ENCODE measurements around the gene BIK. TPM values are rescaled to one million over a fixed set of nuclear protein-coding genes. Genes with fewer than 3 reads are reported as not detected.

Gene BIK
- total RNA-seq, 4 donors from 2014 or later = 6.1 to 15.6 (median 13.5) TPM

GRCh38 chr22:43133401-43133800 is 22.9 kb downstream of the BIK start:
- Histone ChIP-seq H3K27me3 (no peaks in the 10 kb centered on the region), H3K4me1 (peaks cover 0 to 37% (median 6%) of the 10 kb centered on the region in 3 donors), H3K36me3 (peaks cover 15 to 80% (median 16%) of the 10 kb centered on the region in 3 donors), H3K27ac (no peak overlapping the region), H3K4me3 (no peak overlapping the region), H3K9me3 (no peaks in the 10 kb centered on the region)
- intact Hi-C loops (cut with DNase I) = loop anchor here (10.0 kb wide), 1 partner anchor 61 kb away; no protein-coding TSS in a partner anchor
- WGBS, 2 donors = 86 to 100% methylated on average over 3 to 6 of the region's 9 CpGs
- no peak for DNase-seq
- TF ChIP-seq POLR2A (IDR thresholded peaks at IDR 0.05) = no peak
- no peak for TF ChIP-seq CTCF (IDR thresholded peaks at IDR 0.05)

GRCh38 chr22:43134553-43134952 is 24.0 kb downstream of the BIK start:
- WGBS, 2 donors = no CpG with 5 or more reads among the region's 4 CpGs
- H3K27ac ChIP-seq = no peak overlapping the region
- TF ChIP-seq POLR2A (IDR thresholded peaks at IDR 0.05) (no peak), CTCF (IDR thresholded peaks at IDR 0.05) (no peak)

GRCh38 chr22:43135565-43135964 is 25.0 kb downstream of the BIK start:
- WGBS, 2 donors = 30 to 90% methylated on average over 1 to 2 of the region's 5 CpGs
- peak overlapping the region in 2 of 4 donors; percentile 16 to 36 for H3K27ac ChIP-seq
- peaks cover 0 to 21% (median 0%) of the 10 kb centered on the region in 3 donors for H3K4me1 ChIP-seq
- H3K9me3 ChIP-seq = no peaks in the 10 kb centered on the region
- TF ChIP-seq POLR2A (IDR thresholded peaks at IDR 0.05) = no peak
- TF ChIP-seq CTCF (IDR thresholded peaks at IDR 0.05) = no peak
- no peak for DNase-seq
- H3K4me3 ChIP-seq = no peak overlapping the region
- no peaks in the 10 kb centered on the region for H3K27me3 ChIP-seq
- intact Hi-C loops (cut with DNase I) = loop anchor here (10.0 kb wide), 1 partner anchor 59 kb away; no protein-coding TSS in a partner anchor
- peaks cover 15 to 100% (median 28%) of the 10 kb centered on the region in 3 donors for H3K36me3 ChIP-seq

More at GRCh38 chr22:43134553-43134952, 24.0 kb downstream of the BIK start:
- H3K36me3 ChIP-seq = peaks cover 15 to 91% (median 21%) of the 10 kb centered on the region in 3 donors
- no peak overlapping the region for H3K4me3 ChIP-seq
- intact Hi-C loops (cut with DNase I) = loop anchor here (10.0 kb wide), 1 partner anchor 60 kb away; no protein-coding TSS in a partner anchor
- no peaks in the 10 kb centered on the region for H3K27me3 ChIP-seq
- H3K4me1 ChIP-seq = peaks cover 0 to 25% (median 0%) of the 10 kb centered on the region in 3 donors
- DNase-seq = no peak
- no peaks in the 10 kb centered on the region for H3K9me3 ChIP-seq

- Histone ChIP-seq H3K4me1 (peaks cover 0 to 26% (median under 1%) of the 10 kb centered on the region in 3 donors), H3K36me3 (peaks cover 15 to 100% (median 32%) of the 10 kb centered on the region in 3 donors), H3K4me3 (no peak overlapping the region), H3K9me3 (no peaks in the 10 kb centered on the region), H3K27ac (peak overlapping the region in 3 of 4 donors; percentile 21 to 38 (median 36)), H3K27me3 (no peaks in the 10 kb centered on the region)
- DNase-seq = no peak
- intact Hi-C loops (cut with DNase I) = loop anchor here (10.0 kb wide), 1 partner anchor 59 kb away; no protein-coding TSS in a partner anchor
- TF ChIP-seq CTCF (IDR thresholded peaks at IDR 0.05) = peak; percentile 27 to 54 (median 40)
- TF ChIP-seq POLR2A (IDR thresholded peaks at IDR 0.05) = no peak
- WGBS, 2 donors = 55 to 66% methylated on average over 8 of the region's 9 CpGs
Observed at GRCh38 chr22:43136255-43136654, 25.7 kb downstream of the BIK start.

GRCh38 chr22:43136801-43137200 is 26.3 kb downstream of the BIK start:
- Histone ChIP-seq H3K27me3 (no peaks in the 10 kb centered on the region), H3K4me3 (no peak overlapping the region), H3K4me1 (peaks cover 4 to 29% (median 6%) of the 10 kb centered on the region in 3 donors), H3K9me3 (no peaks in the 10 kb centered on the region), H3K36me3 (peaks cover 9 to 97% (median 30%) of the 10 kb centered on the region in 3 donors), H3K27ac (peak overlapping the region in 2 of 4 donors; percentile 32 to 34)
- no peak for DNase-seq
- TF ChIP-seq CTCF (IDR thresholded peaks at IDR 0.05) = no peak
- TF ChIP-seq POLR2A (IDR thresholded peaks at IDR 0.05) = no peak
- WGBS, 2 donors = 51 to 70% methylated on average over 3 to 8 of the region's 10 CpGs
- intact Hi-C loops (cut with DNase I) = loop anchor here (10.0 kb wide), 1 partner anchor 58 kb away; no protein-coding TSS in a partner anchor
